ENCODE measurements around the gene ISL2.

- TF ChIP-seq ZNF70 (CRISPR knock-in tag; IDR thresholded peaks at IDR 0.05) (no peak), ARNTL (CRISPR knock-in tag; IDR thresholded peaks at IDR 0.05; ENCODE audit: borderline replicate concordance, low read depth) (no peak), ZNF565 (CRISPR knock-in tag; conservative IDR thresholded peaks at IDR 0.05; ENCODE audit: low read depth) (no peak), OSR1 (CRISPR knock-in tag; IDR thresholded peaks at IDR 0.05) (no peak), ESRRG (CRISPR knock-in tag; IDR thresholded peaks at IDR 0.05) (no peak)
- TF ChIP-seq, protein P1, sequence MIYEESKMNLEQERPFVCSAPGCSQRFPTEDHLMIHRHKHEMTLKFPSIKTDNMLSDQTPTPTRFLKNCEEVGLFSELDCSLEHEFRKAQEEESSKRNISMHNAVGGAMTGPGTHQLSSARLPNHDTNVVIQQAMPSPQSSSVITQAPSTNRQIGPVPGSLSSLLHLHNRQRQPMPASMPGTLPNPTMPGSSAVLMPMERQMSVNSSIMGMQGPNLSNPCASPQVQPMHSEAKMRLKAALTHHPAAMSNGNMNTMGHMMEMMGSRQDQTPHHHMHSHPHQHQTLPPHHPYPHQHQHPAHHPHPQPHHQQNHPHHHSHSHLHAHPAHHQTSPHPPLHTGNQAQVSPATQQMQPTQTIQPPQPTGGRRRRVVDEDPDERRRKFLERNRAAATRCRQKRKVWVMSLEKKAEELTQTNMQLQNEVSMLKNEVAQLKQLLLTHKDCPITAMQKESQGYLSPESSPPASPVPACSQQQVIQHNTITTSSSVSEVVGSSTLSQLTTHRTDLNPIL (CRISPR knock-in tag; IDR thresholded peaks at IDR 0.05; ENCODE audit: low read depth) = no peak
These were observed 47.0 kb upstream of the ISL2 start for GRCh38 chr15:76289582-76289981.
